ENCODE data around the gene SLC49A3.
"Not testable (repeated sequence)": the region's sequence is repeated elsewhere in the genome, so short reads cannot be mapped to it uniquely, and the experiment has no call there.

SLC49A3 gene

DNA sequence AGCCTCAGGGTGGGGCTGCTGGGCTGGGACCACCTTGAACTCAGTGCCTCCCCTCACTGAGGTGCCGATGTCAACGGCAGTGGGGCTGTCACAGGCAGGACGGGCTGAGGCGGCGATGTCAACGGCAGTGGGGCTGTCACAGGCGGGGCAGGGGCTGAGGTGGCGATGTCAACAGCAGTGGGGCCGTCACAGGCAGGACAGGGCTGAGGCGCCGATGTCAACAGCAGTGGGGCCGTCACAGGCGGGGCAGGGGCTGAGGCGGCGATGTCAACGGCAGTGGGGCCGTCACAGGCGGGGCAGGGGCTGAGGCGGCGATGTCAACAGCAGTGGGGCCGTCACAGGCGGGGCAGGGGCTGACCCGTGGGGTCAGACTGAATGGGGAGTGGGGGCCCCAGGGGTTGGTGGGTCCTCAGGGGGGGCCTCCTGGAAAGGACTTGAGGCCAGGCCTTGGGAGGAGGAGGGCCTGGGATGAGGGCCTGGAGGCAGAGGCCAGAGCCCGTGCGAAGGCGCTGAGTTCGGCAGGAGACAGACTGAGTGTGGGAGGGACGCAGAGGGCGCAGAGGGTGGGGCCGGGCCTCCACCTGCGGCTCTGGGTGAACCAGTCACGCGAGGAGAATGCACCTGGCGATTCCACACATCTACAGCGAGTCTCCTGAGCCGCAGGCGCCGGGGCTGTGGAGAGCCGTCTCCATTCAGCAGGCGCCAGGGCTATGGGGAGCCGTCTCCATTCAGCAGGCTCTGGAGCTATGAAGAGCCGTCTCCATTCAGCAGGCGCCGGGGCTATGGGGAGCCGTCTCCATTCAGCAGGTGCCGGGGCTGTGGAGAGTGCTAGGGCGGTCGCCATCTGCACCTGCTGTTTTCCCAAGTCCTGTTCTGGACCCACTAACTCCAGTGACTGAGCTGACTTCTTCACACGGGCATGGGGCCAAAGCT lies 37.7 kb downstream of the SLC49A3 start:
- no peak for DNase-seq

DNA sequence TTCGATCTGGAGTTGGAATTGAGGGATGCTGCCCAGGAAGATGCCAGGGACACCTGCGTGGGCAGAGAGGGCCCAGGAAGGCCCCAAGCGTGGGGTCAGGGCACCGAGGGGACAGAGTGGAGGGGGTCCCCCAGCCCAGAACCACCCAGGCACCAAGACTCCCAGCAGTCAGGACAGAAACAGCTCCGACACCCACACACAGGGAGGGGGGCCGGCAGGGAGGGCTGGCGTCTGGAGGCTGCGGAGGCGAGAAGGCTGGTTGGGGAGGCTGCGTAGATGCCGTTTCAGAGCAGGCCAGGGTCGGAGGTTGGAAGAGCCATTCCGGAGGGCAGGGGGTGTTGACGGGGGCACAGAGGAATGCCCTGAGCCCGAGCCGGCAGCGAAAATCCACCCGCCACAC lies 38.5 kb downstream of the SLC49A3 start:
- no peak for DNase-seq

DNA sequence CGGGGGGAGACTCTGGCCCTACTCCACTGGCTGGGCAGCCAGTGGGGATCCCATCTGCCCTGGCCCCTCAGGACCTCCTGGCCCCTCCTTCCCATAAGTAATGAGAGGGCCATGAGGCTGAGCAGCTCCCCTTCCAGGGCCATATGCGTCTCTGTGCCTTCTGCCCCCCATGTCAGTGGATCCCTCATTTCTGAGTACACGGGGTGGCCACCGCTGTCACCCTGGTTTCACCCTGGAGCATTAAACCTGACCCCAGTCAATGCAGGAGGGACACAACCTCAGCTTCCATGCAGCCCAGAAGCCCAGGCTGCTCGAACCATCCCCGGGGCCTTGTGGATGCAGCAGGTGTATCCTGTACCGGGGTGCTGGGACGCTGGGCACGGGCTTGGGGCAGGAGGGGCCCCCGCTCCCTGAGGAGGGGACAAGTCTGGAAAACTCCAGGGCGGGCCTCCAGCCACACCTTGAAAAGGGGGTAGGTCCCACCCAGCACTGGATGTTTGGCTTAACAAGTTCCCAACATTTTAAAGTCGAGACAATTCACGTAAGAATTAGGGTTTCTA lies 39.1 kb downstream of the SLC49A3 start:
- no peak for DNase-seq

DNA sequence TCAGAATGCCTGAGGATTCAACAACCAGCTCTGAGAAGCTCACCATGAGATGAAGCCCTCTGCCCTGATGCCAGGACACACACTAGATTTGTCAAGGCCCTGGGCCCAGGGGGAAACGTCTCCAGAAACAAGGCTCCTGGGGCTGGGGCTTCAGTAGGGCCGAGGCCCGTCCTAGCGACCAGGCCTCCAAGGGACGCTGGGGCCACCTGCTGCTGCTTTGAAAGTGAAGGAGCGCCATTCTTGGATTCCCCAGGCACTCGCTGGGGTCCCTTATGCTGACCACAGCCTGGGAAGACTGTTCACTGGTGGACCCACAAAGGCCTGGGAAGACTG lies 39.7 kb downstream of the SLC49A3 start:
- DNase-seq, result no peak

DNA sequence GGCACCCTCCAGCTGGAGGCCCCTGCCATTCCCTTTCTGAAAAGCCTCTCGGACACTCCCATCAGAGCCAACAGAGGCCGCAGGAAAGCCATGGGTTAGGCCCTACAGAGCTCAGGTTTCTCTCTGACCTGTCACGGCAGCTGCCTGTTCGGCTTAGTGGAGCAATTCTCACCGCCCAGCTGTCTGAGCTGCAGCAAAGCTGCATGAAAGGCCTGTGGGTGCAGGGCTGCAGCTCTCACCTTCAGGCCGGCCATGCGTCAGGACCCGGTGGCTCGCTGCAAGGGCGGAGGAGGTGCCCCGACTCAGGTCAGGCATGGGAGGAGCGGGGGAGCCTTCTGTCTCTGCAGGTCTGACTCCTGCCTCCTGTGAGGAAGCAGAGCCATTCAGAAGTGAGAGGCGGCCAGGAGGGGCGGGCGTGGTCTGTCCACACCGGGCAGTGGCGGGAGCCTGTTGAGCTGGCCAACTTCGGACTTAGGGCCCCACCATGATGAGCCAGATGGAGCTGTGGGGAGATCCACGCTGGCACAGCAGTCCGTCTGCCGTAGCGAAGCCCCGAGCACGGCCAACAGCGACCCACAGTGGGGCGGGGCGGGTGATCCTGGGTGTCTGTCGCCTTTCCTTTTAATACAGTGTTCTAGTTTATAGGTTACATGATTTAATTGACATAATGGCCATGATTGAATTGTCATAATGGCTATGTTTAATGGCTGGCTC lies 40.2 kb downstream of the SLC49A3 start:
- DNase-seq, result no peak

DNA sequence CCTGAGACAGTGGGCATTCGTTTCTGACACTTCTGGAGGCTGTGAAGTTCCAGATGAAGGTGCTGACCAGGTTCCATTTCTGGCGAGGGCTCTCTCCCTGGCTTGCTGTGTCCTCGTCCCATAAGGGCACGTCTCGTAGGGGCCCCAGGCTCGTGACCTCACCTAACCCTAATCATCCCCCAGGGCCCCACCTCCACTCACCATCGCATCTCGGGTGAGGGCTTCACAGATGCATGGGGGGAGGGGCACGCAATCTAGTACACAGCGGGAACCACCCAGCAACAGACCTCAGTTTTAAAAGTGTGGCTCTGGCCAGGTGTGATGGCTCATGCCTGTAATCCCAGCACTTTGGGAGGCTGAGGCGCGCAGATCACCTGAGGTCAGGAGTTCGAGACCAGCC lies 41.5 kb downstream of the SLC49A3 start:
- DNase-seq, result no peak

DNA sequence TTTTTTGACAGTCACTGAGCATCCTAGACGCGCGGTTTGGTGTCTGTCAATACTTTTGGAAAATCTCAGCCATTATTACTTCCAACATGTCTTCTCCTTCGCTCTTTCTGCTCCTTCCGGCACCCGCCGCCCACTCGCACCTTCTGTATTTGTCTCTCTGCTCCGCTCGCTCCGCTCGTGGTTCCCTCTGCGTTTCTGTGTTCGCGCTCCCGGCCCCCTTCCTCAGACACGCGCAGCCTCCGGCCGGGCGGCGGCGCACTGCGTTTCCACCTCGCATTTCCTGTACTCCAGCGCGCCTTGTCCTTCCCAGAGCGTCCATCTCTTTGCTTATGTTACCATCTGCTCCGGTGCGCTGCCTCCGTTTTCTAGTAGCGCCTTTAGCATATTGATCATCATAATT lies 42.5 kb downstream of the SLC49A3 start:
- DNase-seq, result no peak

DNA sequence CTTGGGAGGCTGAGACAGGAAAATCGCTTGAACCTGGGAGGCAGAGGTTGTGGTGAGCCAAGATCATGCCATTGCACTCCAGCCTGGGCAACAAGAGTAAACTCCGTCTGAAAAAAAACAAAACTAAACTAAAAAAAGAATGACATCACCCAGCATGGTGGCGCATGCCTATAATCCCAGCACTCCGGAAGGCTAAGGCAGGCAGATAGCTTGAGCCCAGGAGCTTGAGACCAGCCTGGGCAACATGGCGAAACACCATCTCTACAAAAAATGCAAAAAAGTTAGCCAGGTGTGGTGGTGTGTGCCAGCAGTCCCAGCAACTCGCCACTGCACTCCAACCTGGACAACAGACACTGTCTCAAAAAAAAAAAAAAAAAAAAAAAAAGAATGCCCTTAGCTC lies 46.6 kb downstream of the SLC49A3 start:
- DNase-seq, result not testable (repeated sequence)

DNA sequence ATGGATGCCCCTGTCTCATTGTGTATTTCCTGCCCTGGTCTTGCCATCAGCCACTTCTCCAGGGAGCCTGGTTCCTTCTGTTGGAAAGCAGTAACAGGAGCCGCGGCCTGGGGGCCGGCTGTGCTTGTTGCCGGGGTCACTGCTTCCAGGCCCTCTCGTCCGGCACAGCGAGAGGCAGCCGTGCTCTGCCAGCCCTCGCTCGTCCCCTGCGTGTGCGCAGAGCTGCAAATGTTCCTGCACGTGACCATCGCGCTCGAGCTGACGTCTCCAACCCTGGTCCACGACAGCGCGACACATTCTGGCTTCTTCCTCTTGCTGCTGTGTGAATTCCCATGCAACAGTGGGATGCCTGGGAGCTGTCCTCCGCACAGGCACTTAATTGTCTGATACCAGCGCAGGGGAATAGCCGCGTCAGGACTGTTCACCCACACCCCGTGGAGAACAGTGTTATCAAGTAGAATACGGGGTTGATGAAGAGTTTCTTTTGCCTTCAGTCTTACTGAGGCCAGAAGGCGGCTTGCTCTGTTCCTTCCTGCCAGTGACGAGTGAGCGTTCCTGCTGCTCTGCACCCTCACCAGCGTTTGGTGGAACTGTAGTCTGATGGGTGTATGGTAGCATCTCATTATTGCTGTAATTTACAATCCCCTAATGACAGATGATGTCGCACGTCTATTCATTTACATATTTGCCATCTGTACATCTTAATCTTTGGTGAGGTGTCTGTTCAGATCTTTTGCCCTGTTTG lies 51.2 kb downstream of the SLC49A3 start:
- DNase-seq, result no peak

DNA sequence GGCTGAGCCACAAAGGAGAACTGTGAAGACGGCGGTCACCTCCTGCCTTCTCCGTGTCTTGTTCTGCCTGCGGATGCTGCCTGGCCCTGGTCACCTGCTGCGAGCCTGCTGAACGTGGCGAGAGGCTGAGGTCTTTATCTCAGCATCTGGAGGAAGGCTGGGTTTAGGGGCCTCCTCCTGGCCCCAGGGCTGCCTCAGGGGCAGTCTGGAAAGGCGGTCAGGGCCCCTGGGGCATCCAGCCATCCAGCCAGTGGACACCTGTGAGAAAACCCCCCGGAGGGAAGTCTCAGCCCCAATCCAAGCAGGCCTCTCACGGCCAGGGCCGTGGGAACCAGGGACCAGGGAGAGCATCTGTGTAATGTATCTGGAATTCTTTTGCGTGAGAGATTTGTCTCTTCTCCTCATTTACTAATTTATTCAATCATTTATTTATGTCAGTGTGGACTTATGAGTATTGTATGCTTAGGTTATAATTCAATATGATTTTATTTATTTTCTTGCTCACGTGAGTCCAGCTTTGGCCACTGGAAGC lies 52.3 kb downstream of the SLC49A3 start:
- DNase-seq, result no peak

DNA sequence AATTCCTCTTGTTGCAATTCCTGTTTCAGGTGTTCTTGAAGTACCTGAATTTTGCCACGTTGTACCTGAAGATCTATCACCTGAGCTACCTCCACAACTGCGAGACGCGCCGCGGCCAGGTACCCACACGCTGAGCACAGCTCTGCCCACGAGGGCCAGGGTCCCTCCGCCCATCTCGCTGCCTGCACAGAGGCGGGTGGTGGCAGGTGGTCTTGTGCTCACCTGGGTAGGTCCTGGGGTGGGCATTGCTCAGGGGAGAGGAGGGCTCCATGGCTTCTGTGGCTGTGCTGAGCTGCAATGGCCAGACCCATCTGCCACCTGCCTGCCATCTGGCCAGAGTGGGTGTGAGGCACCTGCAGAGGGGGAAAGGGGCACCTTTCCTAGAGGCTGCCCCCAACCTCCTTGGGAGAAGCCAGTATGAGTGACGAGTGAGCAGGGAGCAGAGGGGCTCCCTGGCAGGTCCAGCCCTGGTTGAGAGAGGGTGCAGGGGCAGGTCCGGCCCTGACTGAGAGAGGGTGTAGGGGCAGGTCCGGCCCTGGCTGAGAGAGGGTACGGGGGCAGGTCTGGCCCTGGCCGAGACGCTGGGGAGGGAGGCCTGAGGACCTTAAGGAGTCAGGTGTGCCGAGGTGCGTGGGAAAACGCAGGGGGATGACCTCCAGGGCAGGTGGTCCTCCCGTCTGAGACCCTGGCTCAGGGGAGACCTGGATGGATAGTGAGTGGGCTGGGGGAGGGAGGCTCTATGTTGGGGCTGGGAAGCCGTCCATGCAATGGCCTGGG lies 52.9 kb downstream of the SLC49A3 start:
- no peak for DNase-seq

DNA sequence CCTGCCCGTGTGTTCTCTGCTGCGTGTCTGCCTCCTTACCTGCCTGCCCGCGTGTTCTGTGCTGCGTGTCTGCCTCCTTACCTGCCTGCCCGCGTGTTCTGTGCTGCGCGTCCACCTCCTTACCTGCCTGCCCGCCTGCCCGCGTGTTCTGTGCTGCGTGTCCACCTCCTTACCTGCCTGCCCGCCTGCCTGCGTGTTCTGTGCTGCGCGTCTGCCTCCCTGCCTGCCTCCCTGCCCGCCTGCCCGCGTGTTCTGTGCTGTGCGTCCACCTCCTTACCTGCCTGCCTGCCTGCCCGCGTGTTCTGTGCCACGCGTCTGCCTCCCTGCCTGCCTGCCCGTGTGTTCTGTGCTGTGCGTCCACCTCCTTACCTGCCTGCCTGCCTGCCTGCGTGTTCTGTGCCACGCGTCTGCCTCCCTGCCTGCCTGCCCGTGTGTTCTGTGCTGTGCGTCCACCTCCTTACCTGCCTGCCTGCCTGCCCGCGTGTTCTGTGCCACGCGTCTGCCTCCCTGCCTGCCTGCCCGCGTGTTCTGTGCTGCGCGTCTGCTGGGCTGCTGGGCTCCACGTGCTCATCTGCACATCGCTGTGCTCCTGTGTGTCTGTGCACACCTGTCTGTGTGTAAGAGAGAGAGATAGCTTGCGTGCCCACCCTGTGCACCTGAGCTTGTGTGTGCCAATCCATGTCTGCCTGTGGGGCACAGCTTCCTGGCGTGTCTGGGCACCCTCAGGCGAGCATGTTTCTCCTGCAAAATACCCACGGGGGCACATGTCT lies 53.7 kb downstream of the SLC49A3 start:
- DNase-seq, result not testable (repeated sequence)

DNA sequence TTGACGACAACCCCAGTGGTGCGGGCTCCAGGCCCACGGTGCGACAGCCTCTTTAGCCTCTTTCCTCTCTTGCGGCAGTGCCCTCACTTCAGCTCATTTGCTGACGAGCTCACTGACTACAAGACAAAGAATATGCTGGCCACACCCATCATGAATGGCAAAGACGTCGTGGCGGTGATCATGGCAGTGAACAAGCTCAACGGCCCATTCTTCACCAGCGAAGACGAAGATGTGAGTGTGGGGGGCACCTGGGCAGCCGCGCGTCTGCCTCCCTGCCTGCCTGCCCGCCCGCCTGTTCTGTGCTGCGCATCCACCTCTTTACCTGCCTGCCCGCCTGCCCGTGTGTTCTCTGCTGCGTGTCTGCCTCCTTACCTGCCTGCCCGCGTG lies 54.4 kb downstream of the SLC49A3 start:
- DNase-seq, result no peak

DNA sequence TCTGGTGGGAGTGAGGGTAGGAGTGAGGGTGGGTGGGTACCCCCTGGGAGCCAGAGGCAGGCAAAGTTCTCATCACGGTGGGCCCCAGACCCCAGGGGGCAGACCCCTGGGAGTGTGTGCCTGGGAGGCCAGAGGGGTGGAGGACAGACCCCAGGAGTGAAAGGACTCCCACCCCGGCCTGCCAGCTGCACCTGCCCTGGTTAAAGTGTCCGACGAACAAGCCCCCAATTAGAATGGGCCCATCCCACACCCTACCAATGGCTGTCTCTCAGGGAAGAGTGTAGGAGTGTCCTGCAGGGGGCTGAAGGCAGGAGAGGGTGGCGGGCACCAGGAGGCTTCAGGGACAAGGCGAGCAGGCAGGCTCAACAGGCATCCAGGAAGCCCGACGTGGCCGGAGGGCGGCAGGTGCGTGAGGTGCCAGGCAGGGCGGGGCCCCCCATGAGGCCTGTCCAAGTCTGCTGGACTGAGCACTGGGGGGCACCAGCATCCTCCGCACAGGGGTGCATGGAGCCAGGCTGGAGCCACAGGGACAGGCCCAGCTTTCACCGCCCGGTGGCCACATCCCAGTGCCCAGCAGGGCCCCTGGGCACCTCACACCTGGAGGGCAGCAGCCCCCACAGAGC lies 54.9 kb downstream of the SLC49A3 start:
- DNase-seq, result no peak

DNA sequence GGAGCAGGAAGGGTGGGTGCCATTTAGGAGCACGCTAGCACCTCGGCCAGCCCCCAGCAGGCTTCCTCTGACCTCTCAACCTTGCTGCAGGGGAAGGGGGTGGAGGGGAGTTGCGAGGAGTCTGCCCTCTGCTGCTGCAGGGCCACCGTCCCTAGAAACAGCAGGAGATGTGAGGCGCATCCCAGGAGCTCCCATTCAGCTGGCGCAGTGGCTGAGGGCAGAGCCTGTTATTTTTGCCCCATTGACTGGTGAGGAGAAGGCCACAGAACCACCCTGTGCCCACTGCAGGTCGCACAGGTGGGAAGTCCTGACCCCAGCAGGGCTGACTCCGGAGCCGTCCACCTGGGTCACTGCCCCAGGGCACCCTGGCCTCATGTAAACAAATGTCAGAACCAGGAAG lies 55.5 kb downstream of the SLC49A3 start:
- no peak for DNase-seq

DNA sequence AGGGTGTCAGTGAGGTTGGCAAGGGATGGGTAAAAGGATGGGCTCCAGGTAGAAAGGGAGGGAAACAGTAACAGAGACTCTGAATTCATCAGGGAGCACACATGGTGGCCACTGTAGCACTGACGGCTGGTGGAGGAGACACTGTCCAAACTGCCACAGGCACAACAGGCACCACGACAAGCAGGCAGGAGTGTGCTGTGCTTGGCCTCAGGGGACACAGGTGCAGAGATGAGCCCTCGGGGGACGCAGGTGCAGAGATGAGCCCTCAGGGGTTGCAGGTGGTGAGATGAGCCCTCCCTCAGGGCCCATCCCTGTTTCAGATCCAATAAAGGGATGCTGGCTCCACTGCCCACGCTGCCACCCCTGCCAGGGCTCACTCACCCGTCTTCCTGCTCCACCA lies 56.0 kb downstream of the SLC49A3 start:
- no peak for DNase-seq

DNA sequence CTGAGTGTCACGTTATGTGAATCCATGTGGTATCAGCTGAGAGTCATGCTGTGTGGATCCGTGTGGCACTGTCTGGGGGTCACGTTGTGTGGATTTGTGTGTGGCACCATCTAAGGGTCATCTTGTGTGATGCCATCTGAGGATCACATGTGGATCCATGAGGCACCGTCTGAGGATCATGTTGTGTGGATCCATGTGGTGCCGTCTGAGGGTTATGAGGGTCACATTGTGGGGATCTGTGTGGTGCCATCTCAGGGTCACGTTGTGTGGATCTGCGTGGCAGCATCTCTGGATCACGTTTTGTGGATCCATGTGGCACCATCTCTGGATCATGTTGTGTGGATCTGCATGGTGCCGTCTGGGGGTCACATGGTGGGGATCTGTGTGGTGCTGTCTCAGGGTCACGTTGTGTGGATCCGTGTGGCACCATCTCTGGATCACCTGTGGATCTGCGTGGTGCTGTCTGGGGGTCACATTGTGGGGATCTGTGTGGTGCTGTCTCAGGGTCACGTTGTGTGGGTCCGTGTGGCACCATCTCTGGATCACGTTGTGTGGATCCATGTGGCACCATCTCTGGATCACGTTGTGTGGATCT lies 56.7 kb downstream of the SLC49A3 start:
- no peak for DNase-seq

Data from NK-92 treated with Interleukin-12 subunit alpha and Interleukin-12 subunit beta, amount 100 ng/mL, for 24 hours (cell line).